ENCODE measurements around the gene COA3.

- TF ChIP-seq CTCF (IDR thresholded peaks at IDR 0.05) = no peak
- no peak for TF ChIP-seq ZNF423 (CRISPR knock-in tag; IDR thresholded peaks at IDR 0.05)
- TF ChIP-seq USF2 (CRISPR knock-in tag; IDR thresholded peaks at IDR 0.05) = no peak
- TF ChIP-seq NR2C2 (CRISPR knock-in tag; IDR thresholded peaks at IDR 0.05) = no peak
- no peak for TF ChIP-seq HMGXB4 (CRISPR knock-in tag; IDR thresholded peaks at IDR 0.05)
- no peak for TF ChIP-seq SP1 (CRISPR knock-in tag; conservative IDR thresholded peaks at IDR 0.05)
- no peak for TF ChIP-seq CREM (CRISPR knock-in tag; IDR thresholded peaks at IDR 0.05)
- no peak for TF ChIP-seq TP53 (CRISPR knock-in tag; IDR thresholded peaks at IDR 0.05)
- TF ChIP-seq EMX1 (CRISPR knock-in tag; IDR thresholded peaks at IDR 0.05) = no peak
- TF ChIP-seq ZBTB43 (CRISPR knock-in tag; IDR thresholded peaks at IDR 0.05) = no peak
- no peak for TF ChIP-seq NFYB (CRISPR knock-in tag; conservative IDR thresholded peaks at IDR 0.05; ENCODE audit: low read depth)
- TF ChIP-seq KAT7 (CRISPR knock-in tag; IDR thresholded peaks at IDR 0.05; ENCODE audit: borderline replicate concordance) = no peak
Observed at GRCh38 chr17:42798011-42798382, 507 bp downstream of the COA3 start.
